Endothelial cell of umbilical vein (primary cell): ENCODE data around the gene NOL12.

ENCODE experiments used
- CTCF ChIP-seq, 2 donors: IDR thresholded peaks; 1 replicate in 1 of 2; 2 replicates in 1 of 2; pipeline ENCODE4 v1.5.1; 2011; ENCODE audit warnings: low read length in 2 of 2, mild to moderate bottlenecking in 2 of 2, moderate library complexity in 2 of 2, control low read depth in 1 of 2, inconsistent platforms in 1 of 2, low read depth in 1 of 2; ENCODE audit not compliant: insufficient read depth in 1 of 2; ENCODE audit errors: extremely low read depth in 1 of 2
- POLR2A ChIP-seq: IDR thresholded peaks from 2 replicates; pipeline ENCODE4 v1.6.1; 2012; ENCODE audit warnings: low read depth, mild to moderate bottlenecking, control low read depth, low read length

- no peak for TF ChIP-seq POLR2A
- no peak for TF ChIP-seq CTCF (IDR thresholded peaks at IDR 0.05; ENCODE audit: extremely low read depth in 1 of 2, insufficient read depth in 1 of 2, low read depth in 1 of 2, low read length in 2 of 2)
Observed at GRCh38 chr22:37690901-37691504, 4.9 kb downstream of the NOL12 start.
